Heart right ventricle (tissue), 16 donors: Measurements from ENCODE around the gene PDZD2. TPM values are rescaled to one million over a fixed set of nuclear protein-coding genes. Genes with fewer than 3 reads are reported as not detected.
A peak's percentile ranks its signal among the peaks of the same experiment; 100 is the strongest.

Experiments used
- ATAC-seq, 8 donors: fragments of 200-7000 bp; cut with Tn5 transposase; one replicate each; pipeline ENCODE4 v1.9.1; 2020; ENCODE audit warnings: mild to moderate bottlenecking in 8 of 8, moderate library complexity in 8 of 8, moderate number of reproducible peaks in 1 of 8
- DNase-seq, 2 donors: peaks; one replicate each; pipeline ENCODE4 v3.0.0-alpha.2; 2020
- H3K27ac ChIP-seq, 10 donors: fragments of 200-600 bp; sonication (generic) in 2 of 10; one replicate each; pipeline versions ENCODE4 v1.5.0 to v1.8.0; 2020 to 2022; ENCODE audit warnings: mild to moderate bottlenecking in 3 of 10
- H3K27me3 ChIP-seq, 7 donors: fragments of 200-600 bp; one replicate each; pipeline ENCODE4 v1.8.0; 2021 to 2022; ENCODE audit warnings: mild to moderate bottlenecking in 2 of 7
- H3K36me3 ChIP-seq, 9 donors: fragments of 200-600 bp; sonication (generic) in 1 of 9; one replicate each; pipeline versions ENCODE4 v1.5.0 to v1.8.0; 2020 to 2022; ENCODE audit warnings: mild to moderate bottlenecking in 2 of 9
- H3K4me1 ChIP-seq, 9 donors: fragments of 200-600 bp; sonication (generic) in 1 of 9; one replicate each; pipeline versions ENCODE4 v1.5.0 to v1.8.0; 2020 to 2022; ENCODE audit warnings: mild to moderate bottlenecking in 4 of 9
- H3K4me3 ChIP-seq, 10 donors: fragments of 200-600 bp; sonication (generic) in 2 of 10; one replicate each; pipeline versions ENCODE4 v1.5.0 to v1.8.0; 2020 to 2022; ENCODE audit warnings: mild to moderate bottlenecking in 7 of 10, moderate library complexity in 2 of 10
- H3K9me3 ChIP-seq, 11 donors: fragments of 200-600 bp in 10 of 11; sonication (generic) in 2 of 11; one replicate each; pipeline versions ENCODE4 v1.5.0 to v1.8.0; 2013 to 2022; ENCODE audit warnings: mild to moderate bottlenecking in 2 of 11, control low read depth in 1 of 11, moderate library complexity in 1 of 11
- WGBS, 2 donors: extraction: QIAGEN DNeasy Blood & Tissue Kit; methylation state at CpG; one replicate each; pipeline ENCODE4 v1.1.7; 2013; ENCODE audit warnings: inconsistent platforms in 1 of 2; 5-methylcytosine and 5-hydroxymethylcytosine counted together
- intact Hi-C, 10 donors: fragments of 100-400 bp; cut with DNase I; formaldehyde crosslinking; loops; one replicate each; pipeline versions ENCODE4 v1.11.1 to v1.14.2; 2022
- polyA plus RNA-seq, 2 donors: library from polyadenylated mRNA; stranded (reverse); fragments of 200-250 nt; gene quantifications; one replicate each; pipeline ENCODE4 v1.2.3, GENCODE V29; 2013
- total RNA-seq, 10 donors: library from RNA; stranded (reverse); fragmentation: NEBNext Ultra II Directional in 3 of 10; extraction: Animal tissue kit (Norgen Biotek cat#: 25700) in 3 of 10; gene quantifications; one replicate each; pipeline versions ENCODE4 v1.2.1 to v1.2.4, GENCODE V29; 2021 to 2023
- TF ChIP-seq, protein P1 (sequence below), 9 donors: fragments of 200-600 bp; sonication (generic) in 2 of 9; IDR thresholded peaks; one replicate each; pipeline versions ENCODE4 v1.5.0 to v1.8.0; 2021 to 2022; ENCODE audit warnings: antibody characterized with exemption in 9 of 9, mild to moderate bottlenecking in 5 of 9, moderate library complexity in 1 of 9
- donor health status: Arrhythmogenic right ventricular cardiomyopathy.
- donor health status: ischemic (EF 13 %, LVEDD 7.1; RV severe dilation, severe dysfunction).
- donor health status: healthy with polysubstance abuse.
- donor health status: DM: no; HTN: yes; CAD: no.
- donor health status: DM: no; HTN: no; CAD: no.
- donor health status: ischemic (EF 25% LVEDD 6.9; RV normal size, moderate dysfunction).
- donor health status: ischemic (EF 25% LVEDD 5.7; RV mildly dilated, moderate dysfunction).
- donor health status: healthy.
- donor health status: DM: yes; HTN: yes; CAD: no.
- donor health status: Ischemic cardiomyopathy.
- donor health status: ischemic (EF 35%, LVEDD 5.7; RV mildly dilated, moderate dysfunction).
- donor health status: nonischemic (EF 11% LVEDD 7.7; RV severe dilation, severe dysfunction).
- donor health status: DM: yes; HTN: yes; CAD: no.
- donor health status: PGD.
- donor health status: ischemic (EF 29% LVEDD 5.4; RV normal size, mild dysfunction).
- donor health status: nonischemic (EF 23%, LVEDD 6.1; RV moderate dilation, normal function).

The PDZD2 gene
- total and polyA plus RNA-seq, 12 donors = 9.0 to 117 (median 82.5) TPM

DNA sequence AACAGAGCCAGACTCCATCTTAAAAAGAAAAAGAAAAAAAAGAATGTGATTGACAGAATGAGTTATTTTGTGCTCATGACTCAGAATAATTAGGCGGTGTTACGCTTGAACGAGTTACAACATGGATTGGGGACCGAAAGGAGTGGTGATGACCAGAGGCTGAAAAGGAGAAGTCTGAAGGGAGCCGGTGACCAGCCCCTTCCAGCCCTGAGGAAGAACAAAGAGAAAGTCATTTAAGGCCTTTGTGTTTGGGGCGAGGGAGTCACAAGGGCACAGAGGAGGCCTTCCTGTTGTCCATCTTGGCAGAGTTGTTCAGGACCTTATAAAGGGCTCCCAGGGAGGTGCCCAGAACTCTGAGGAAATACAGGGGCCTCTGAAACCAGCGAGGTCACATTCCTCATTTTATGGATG lies 403.6 kb downstream of the PDZD2 start:
- intact Hi-C loops = no loop called here
- H3K27me3 ChIP-seq = no peaks in the 10 kb centered on the region
- TF ChIP-seq, protein P1, sequence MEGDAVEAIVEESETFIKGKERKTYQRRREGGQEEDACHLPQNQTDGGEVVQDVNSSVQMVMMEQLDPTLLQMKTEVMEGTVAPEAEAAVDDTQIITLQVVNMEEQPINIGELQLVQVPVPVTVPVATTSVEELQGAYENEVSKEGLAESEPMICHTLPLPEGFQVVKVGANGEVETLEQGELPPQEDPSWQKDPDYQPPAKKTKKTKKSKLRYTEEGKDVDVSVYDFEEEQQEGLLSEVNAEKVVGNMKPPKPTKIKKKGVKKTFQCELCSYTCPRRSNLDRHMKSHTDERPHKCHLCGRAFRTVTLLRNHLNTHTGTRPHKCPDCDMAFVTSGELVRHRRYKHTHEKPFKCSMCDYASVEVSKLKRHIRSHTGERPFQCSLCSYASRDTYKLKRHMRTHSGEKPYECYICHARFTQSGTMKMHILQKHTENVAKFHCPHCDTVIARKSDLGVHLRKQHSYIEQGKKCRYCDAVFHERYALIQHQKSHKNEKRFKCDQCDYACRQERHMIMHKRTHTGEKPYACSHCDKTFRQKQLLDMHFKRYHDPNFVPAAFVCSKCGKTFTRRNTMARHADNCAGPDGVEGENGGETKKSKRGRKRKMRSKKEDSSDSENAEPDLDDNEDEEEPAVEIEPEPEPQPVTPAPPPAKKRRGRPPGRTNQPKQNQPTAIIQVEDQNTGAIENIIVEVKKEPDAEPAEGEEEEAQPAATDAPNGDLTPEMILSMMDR (IDR thresholded peaks at IDR 0.05) = no peak
- peaks cover 0 to 35% (median 0%) of the 10 kb centered on the region in 9 donors for H3K36me3 ChIP-seq
- WGBS, 2 donors = 48 to 55% methylated on average over 7 of the region's 7 CpGs
- H3K4me3 ChIP-seq = no peak overlapping the region
- no peaks in the 10 kb centered on the region for H3K9me3 ChIP-seq
- ATAC-seq (peak in 6 of 8 donors; percentile 29 to 79 (median 71)), DNase-seq (no peak)
- H3K4me1 ChIP-seq = peaks cover 0 to 23% (median 8%) of the 10 kb centered on the region in 9 donors
- peak overlapping the region in 3 of 10 donors; percentile 10 to 38 (median 19) for H3K27ac ChIP-seq

DNA sequence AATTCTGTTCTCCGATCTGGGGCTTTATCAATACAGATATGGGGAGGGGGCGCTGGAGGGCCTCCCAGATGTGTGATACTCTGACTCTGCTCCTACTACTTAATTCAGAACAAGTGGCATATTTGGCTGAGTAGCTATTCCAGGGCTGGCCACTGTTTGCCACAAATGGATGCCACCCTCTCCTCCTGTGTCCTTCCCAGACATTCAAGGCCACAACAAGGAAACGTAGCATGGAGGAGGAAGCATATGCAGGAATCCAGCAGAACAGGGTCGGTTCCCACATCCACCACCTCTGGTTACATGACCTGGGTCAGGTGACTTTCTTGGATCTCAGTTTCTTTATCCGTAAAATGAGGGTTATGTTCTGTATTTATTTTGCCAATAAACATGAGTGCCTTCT lies 404.2 kb downstream of the PDZD2 start:
- TF ChIP-seq, protein P1 (IDR thresholded peaks at IDR 0.05) = no peak
- no peak for DNase-seq
- H3K36me3 ChIP-seq = peaks cover 0 to 32% (median 0%) of the 10 kb centered on the region in 9 donors
- peaks cover 0 to 24% (median 8%) of the 10 kb centered on the region in 9 donors for H3K4me1 ChIP-seq
- intact Hi-C loops = no loop called here
- no peak overlapping the region for H3K4me3 ChIP-seq
- peak in 1 of 8 donors; percentile 29 for ATAC-seq
- H3K27ac ChIP-seq = peak overlapping the region in 2 of 10 donors; percentile 10 to 38
- no peaks in the 10 kb centered on the region for H3K9me3 ChIP-seq
- 82 to 85% methylated on average over 5 of the region's 5 CpGs for WGBS, 2 donors
- H3K27me3 ChIP-seq = no peaks in the 10 kb centered on the region

DNA sequence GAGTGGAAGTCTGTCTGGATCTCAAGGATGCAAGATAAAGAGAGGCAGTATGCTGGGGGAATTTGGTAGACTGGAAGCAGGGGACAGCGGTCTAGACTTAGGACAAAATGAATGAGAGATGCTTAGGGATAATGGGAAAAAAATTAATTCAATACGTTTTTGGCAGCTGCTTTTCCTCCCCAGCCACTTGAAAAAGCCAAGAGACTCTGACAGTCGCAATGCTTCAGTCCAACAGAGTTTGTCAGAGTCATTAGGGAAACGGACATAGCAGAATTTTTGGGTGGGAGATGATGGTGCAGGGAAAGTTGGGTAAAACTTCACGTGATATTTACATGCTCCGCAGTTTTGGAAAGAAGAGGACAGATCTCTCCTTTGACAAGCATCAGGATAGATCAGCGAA lies 405.5 kb downstream of the PDZD2 start:
- peaks cover 0 to 32% (median 0%) of the 10 kb centered on the region in 9 donors for H3K36me3 ChIP-seq
- ATAC-seq = no peak
- no peak overlapping the region for H3K27ac ChIP-seq
- TF ChIP-seq, protein P1 (IDR thresholded peaks at IDR 0.05) = no peak
- no peaks in the 10 kb centered on the region for H3K9me3 ChIP-seq
- H3K4me1 ChIP-seq = peaks cover 0 to 24% (median 8%) of the 10 kb centered on the region in 9 donors
- H3K4me3 ChIP-seq = no peak overlapping the region
- intact Hi-C loops = no loop called here
- H3K27me3 ChIP-seq = no peaks in the 10 kb centered on the region
- WGBS, 2 donors = 54 to 61% methylated on average over 7 of the region's 7 CpGs
- no peak for DNase-seq

DNA sequence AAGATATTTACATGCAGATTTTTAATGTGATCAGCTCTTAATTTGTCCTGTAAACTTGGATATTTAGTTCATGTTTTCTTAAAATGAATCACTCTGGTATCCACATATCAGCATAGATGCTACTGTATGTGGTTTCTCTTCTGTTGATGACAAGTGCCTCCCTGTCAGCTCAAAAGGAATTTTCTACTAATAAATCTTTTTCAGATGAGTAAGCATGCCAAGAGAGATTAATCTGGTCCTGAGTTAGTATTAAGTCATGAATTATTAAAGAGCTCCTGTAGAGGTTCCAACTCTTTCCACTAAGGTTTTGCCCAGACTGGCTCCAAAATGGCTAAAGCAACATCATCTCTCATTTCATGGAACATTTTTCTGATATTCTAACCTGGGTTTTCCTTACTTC lies 406.0 kb downstream of the PDZD2 start:
- Histone ChIP-seq H3K36me3 (peaks cover 0 to 35% (median under 1%) of the 10 kb centered on the region in 9 donors), H3K9me3 (no peaks in the 10 kb centered on the region), H3K4me1 (peaks cover 0 to 24% (median 8%) of the 10 kb centered on the region in 9 donors), H3K4me3 (no peak overlapping the region), H3K27ac (no peak overlapping the region), H3K27me3 (no peaks in the 10 kb centered on the region)
- DNase-seq = no peak
- TF ChIP-seq, protein P1 (IDR thresholded peaks at IDR 0.05) = no peak
- intact Hi-C loops = no loop called here
- ATAC-seq = no peak
